ENCODE results near the gene TTF2. TPM values are rescaled to one million over a fixed set of nuclear protein-coding genes. Genes with fewer than 3 reads are reported as not detected.

Gene TTF2
- total RNA-seq, 1 donor from 2014 or later, result 19.3 TPM

DNA sequence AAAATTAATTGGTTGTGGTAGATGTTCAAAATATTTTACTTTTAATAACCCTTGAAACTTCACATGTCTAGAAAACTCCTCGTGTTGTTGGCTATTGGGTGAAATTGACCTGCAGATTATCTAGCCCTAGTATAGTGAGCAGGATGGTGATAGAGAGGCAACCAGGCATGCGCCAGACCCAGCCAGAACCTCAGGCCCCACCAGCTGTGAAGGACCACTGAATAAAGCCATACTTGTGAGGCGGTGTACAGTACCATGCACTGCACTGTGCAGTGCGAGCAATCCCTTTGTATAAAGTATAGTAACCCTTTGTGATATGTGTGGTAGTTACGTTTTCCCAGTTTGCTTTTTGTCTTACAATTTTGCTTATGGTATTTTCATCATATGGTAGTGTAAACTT lies 8.5 kb downstream of the TTF2 start:
- no peak overlapping the region for H3K4me3 Mint-ChIP-seq (ENCODE audit: unreplicated experiment)
- no peak for TF ChIP-seq CTCF (IDR thresholded peaks at IDR 0.05; ENCODE audit: partially characterized antibody, unreplicated experiment)
- peaks cover 2% of the 10 kb centered on the region for H3K27me3 Mint-ChIP-seq (ENCODE audit: unreplicated experiment)
- DNase-seq, result no peak
- no peak overlapping the region for H3K27ac Mint-ChIP-seq (ENCODE audit: unreplicated experiment)
- peaks cover 11% of the 10 kb centered on the region for H3K4me1 Mint-ChIP-seq (ENCODE audit: low read depth, unreplicated experiment)
- no peaks in the 10 kb centered on the region for H3K36me3 Mint-ChIP-seq (ENCODE audit: unreplicated experiment)
- no peaks in the 10 kb centered on the region for H3K9me3 Mint-ChIP-seq (ENCODE audit: unreplicated experiment)

GRCh38 chr1:117069220-117069844 lies 9.2 kb downstream of the TTF2 start:
- H3K9me3 Mint-ChIP-seq (ENCODE audit: unreplicated experiment), result no peaks in the 10 kb centered on the region
- no peak for DNase-seq
- peaks cover 11% of the 10 kb centered on the region for H3K4me1 Mint-ChIP-seq (ENCODE audit: low read depth, unreplicated experiment)
- H3K36me3 Mint-ChIP-seq (ENCODE audit: unreplicated experiment), result no peaks in the 10 kb centered on the region
- TF ChIP-seq CTCF (IDR thresholded peaks at IDR 0.05; ENCODE audit: partially characterized antibody, unreplicated experiment), result no peak
- H3K27me3 Mint-ChIP-seq (ENCODE audit: unreplicated experiment), result peaks cover 2% of the 10 kb centered on the region
- no peak overlapping the region for H3K4me3 Mint-ChIP-seq (ENCODE audit: unreplicated experiment)
- no peak overlapping the region for H3K27ac Mint-ChIP-seq (ENCODE audit: unreplicated experiment)

GRCh38 chr1:117070124-117070523 lies 10.0 kb downstream of the TTF2 start:
- Mint-ChIP-seq H3K4me1 (ENCODE audit: low read depth, unreplicated experiment) (peaks cover 11% of the 10 kb centered on the region), H3K4me3 (ENCODE audit: unreplicated experiment) (no peak overlapping the region), H3K9me3 (ENCODE audit: unreplicated experiment) (no peaks in the 10 kb centered on the region), H3K36me3 (ENCODE audit: unreplicated experiment) (no peaks in the 10 kb centered on the region), H3K27me3 (ENCODE audit: unreplicated experiment) (peaks cover 2% of the 10 kb centered on the region), H3K27ac (ENCODE audit: unreplicated experiment) (no peak overlapping the region)
- TF ChIP-seq CTCF (IDR thresholded peaks at IDR 0.05; ENCODE audit: partially characterized antibody, unreplicated experiment), result no peak
- no peak for DNase-seq

- Mint-ChIP-seq H3K27ac (ENCODE audit: unreplicated experiment) (no peak overlapping the region), H3K4me3 (ENCODE audit: unreplicated experiment) (no peak overlapping the region), H3K4me1 (ENCODE audit: low read depth, unreplicated experiment) (no peaks in the 10 kb centered on the region), H3K36me3 (ENCODE audit: unreplicated experiment) (no peaks in the 10 kb centered on the region), H3K9me3 (ENCODE audit: unreplicated experiment) (peaks cover 2% of the 10 kb centered on the region), H3K27me3 (ENCODE audit: unreplicated experiment) (no peaks in the 10 kb centered on the region)
- no peak for TF ChIP-seq CTCF (IDR thresholded peaks at IDR 0.05; ENCODE audit: partially characterized antibody, unreplicated experiment)
- no peak for DNase-seq
These were observed 16.5 kb downstream of the TTF2 start for GRCh38 chr1:117076648-117077047.

- Mint-ChIP-seq H3K4me1 (ENCODE audit: low read depth, unreplicated experiment) (no peaks in the 10 kb centered on the region), H3K36me3 (ENCODE audit: unreplicated experiment) (no peaks in the 10 kb centered on the region), H3K27me3 (ENCODE audit: unreplicated experiment) (no peaks in the 10 kb centered on the region), H3K4me3 (ENCODE audit: unreplicated experiment) (no peak overlapping the region), H3K9me3 (ENCODE audit: unreplicated experiment) (peaks cover 2% of the 10 kb centered on the region), H3K27ac (ENCODE audit: unreplicated experiment) (no peak overlapping the region)
- no peak for DNase-seq
- no peak for TF ChIP-seq CTCF (IDR thresholded peaks at IDR 0.05; ENCODE audit: partially characterized antibody, unreplicated experiment)
These were observed 17.1 kb downstream of the TTF2 start for GRCh38 chr1:117077267-117077666.
